T-helper 2 cell treated with Interferon-gamma antibody and Interleukin-4, amounts not matched to agents 100 ng/mL and 5 ng/mL, for 36 hours (primary cell): ENCODE data around the gene EEPD1. TPM values are rescaled to one million over a fixed set of nuclear protein-coding genes. Genes with fewer than 3 reads are reported as not detected.

Experiments
- intact Hi-C: fragments of 100-400 bp; cut with micrococcal nuclease; formaldehyde crosslinking; loops from one replicate; pipeline ENCODE4 v1.15.1; 2023
- total RNA-seq: library from RNA; stranded (reverse); gene quantifications from 2 replicates; pipeline ENCODE4 v1.2.3, GENCODE V29; 2022

The EEPD1 gene
- total RNA-seq, 1 donor from 2014 or later, result 11.5 TPM

DNA sequence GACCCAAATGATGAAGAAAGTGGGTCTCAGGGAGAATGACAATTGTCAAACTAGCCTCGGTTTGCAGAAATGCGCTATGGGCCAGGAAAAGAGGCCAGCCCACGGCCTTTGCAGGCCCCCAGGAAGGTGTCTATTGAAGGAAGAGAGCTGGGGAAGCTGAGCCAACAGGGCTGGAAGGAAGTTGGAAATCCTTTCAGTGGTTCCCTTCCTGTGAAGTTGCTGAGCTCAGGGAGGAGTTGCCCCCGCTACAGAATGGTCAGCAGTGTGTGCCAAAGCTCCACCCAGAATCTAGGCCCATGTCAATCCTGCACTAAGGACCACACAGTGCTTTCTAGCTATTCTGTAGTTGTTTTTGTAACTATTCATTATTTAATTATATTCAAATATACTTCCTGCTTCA lies 145.1 kb downstream of the EEPD1 start:
- intact Hi-C loops, result no loop called here

DNA sequence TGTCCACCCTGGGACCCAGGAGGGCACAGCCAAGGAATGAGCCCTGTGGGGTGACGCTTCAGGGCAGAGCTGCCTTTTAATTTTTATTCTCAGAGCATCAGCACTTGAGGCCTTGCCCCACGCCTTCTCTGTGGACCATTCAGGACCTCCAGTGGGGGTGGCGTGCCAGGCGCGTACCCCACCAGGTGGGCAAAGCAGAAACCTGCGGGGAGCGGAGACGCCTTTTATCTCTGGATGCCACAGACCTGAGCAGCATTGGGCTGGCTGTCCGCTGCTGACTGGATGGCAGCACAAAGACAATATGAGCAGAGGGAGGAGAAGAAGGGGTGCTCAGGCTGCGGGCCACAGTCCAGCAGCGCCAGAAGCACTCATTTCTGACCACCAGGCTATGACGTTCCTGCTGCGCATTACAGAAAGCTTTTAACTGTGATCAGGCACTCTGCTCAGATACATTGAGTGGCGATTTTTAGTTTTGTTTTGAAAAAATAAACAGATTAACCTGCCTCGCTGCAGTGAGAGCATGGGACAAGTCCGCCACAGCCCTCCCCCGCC lies 146.2 kb downstream of the EEPD1 start:
- intact Hi-C loops, result no loop called here

DNA sequence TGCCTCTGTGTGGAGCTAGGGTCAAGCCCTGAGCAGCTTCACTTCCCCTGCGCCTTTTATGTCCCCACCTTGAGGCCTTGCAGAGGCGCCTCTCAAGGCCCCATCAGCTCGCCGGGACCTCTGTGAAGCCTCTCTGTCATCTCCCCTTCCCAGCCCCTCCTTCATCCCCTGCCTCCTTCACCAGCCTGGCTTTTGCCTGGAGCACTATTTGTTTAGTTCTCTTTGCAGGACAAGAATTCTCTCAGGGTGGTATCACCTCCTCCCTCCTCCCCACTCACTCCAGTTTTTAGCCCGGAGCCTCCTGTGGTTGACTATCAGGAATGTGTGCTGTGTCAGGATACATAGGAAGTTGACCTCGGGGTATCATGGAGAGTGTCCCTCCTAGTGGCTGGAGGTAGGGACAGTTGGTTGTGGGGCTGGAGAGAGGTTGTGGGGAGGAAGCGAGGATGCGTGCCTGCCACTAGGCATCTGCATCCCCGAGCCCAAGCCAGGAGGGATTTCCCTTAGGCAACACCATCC lies 146.8 kb downstream of the EEPD1 start:
- intact Hi-C loops, result no loop called here

DNA sequence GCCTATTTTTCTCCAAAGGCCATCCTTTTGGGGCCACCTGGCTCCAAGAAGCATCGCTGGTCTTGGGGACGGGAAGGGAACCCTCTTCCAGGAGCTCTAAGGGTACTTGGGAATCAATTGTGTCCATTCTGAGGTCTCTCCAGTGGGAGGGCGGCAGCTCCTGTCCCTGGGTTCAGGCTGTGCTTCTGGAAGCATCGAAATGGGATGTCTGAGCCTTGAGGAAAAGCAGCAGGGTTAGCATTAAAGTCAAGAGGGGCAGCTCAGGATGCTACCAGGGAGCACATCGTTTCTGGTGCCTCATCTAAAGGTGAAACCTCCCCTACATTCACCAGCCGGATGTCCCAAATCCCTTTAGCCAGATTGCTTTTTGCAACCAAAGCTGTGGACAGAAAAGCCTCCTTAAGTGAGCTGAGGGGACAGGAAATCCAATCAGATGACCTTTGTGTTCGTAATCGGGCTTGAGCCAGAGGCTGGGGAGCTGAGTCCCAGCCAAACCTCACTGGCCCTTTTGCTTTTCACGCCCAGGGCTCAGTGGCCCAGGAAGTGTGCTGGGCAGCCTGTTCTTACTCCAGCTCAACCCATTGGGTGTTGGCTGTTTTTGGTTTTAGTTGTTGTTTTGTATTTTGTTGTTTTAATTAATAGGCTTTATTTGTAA lies 147.8 kb downstream of the EEPD1 start:
- intact Hi-C loops, result no loop called here

DNA sequence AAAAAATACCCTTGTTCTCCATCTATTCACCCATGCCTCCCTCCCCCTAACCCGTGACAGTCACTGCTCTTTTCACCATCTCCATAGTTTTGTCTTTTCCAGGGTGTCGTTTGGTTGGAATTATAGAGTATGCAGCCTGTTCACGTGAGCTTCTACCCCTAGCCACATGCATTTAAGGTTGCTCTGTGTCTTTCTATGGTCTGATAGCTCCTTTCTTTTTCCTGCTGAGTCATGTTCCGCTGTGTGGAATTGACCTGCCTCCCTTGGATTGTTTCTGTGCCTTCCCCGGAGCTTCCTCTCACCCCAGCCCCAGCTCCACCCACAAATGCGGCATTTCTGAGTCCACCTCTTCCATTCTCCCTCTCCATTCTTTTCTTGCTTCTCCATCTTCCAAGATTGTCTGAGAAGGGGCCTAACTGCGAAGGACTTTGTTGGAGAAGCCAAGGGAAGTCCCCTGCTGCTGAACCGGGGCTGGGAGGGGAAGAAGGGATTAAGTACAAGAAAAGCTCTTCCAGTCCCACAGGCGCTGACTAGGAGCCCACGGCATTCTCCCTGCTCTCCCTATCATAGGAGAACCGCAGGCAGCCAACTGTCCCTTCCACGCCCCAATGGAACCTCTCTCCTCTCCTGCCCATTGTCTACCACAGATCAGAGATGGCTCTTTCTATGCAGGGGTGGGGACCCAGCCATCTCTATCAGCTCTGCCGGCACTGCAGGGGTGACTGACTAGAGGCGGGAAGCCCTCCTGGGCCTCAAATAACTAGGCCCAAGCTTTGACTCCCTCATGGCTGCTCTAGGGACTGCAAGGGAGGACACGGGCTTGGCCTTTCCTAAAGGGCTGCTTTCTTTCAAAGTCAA lies 149.1 kb downstream of the EEPD1 start:
- intact Hi-C loops, result no loop called here

DNA sequence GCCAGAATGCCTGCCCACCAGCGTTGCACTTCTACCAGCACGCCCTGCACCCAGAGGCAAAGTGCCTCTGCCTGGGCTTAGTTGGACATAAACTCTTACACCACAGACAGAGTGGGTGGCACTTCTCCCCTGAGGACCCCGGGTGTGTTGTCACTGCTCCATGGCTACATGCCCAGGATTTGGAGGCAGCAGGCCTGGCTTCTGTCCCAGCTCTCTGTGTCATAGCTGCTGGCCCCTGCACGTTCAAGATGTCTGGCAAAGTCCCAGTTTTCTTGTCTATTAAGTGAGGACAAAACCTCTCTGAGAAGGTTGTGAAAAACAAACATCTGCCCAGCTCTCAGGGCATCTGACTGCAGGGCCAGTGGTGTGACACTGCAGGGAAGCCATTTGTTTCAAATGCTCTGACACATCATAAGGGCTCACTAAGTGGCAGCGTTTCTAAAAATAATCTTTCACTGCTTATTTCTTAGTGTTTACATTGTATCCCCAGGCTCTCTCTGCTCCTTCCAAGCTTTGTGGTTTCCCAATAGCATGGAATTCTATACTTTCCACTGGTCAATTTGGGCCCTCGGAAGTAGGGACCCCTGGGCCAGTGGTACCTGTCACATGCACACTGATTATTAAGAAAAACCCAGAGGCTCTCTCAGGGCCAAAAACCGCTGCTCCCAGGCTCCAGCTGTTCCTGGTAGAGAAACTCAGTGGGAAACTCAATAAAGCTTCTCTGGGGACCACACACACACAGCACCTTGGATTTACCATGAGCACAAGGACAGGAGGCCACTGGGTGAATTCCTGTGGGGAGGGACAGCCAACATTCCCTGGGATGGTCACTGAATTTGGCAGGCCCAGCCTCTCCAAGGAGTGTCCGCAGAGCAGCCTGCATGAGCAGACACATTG lies 150.4 kb downstream of the EEPD1 start:
- intact Hi-C loops, result no loop called here

DNA sequence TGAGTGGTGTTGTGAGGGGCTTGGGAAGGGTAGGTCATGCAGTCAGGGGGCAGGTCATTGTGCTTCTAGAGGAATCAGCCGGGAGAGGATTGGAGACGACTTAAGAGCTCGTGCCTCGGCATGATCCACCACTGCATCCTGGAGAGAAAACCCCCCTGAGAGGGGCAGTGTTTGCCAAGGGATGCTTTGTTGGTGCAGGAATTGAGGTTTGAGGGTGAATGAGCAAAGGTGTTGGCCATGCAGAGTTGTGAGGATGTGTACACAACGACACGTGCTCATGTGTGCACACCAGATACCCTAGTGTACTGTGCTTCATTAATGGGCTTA lies 151.0 kb downstream of the EEPD1 start:
- intact Hi-C loops, result no loop called here

DNA sequence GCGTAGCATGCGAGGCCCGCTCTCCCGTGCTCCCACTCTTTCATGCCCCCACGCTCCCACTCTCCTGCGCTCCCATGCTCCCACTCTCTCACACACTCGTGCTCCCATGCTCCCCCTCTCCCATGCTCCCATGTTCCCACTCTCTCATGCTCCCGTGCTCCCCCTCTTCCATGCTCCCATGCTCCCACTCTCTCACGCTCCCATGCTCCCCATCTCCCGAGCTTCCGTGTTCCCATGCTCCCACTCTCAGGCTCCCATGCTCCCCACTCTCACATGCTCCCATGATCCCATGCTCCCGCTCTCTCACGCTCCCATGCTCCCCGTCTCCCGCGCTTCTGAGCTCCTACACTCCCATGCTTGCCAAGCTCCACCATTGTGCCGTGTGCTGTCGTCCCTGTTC lies 152.2 kb downstream of the EEPD1 start:
- intact Hi-C loops, result no loop called here

DNA sequence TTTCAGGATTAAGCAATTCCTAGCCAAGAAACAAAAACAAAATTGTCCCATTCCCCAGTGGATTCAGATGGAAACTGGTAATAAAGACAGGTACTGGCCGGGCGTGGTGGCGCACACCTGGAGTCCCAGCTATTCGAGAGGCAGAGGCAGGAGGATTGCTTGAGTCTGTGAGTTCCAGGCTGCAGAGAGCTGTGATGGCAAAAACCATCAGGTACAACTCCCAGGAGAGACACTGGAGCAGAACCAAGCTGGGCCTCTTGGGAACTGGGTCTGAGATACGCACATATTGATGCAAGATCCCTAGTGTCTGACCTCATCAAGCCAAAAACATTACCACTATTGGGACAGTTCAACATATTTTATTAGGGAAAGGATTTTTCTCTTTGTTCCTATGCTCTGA lies 152.6 kb downstream of the EEPD1 start:
- intact Hi-C loops, result no loop called here

DNA sequence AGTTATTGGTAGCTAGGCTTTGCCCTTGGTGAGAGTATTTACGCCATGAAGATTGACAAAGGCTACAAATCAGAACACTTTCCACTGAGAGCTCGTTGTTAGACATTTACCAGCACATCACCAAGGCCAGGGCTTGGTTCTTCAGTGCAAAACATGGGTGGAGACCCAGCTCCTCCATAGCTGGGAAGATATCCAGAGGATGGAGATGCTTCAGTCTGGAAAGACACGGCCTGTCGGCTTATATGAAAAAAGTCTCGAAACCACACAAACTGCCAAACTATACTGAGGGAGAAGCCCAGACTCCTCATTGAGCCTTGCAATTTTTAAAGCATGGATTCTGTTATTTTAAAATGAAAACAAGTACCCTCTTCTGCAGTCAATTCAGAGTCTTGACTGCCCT lies 153.2 kb downstream of the EEPD1 start:
- intact Hi-C loops, result no loop called here

DNA sequence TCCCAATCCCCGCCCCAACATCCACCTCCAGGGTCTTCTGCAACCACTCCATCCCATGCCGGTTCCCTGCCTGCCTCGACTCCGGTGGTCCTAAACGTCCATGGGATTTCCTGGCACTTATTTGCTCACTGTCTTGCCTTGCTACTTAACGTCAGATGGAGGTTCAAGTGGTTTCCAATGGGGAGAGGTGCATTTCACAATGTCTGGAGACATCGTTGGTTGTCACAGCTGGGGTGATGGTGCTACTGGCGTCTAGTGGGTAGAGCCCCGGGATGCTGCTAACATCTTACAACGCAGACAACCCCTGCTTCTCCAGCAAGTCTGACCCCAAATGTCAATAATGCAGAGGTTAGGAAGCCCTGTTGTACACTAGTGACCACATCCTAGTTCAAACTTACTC lies 153.7 kb downstream of the EEPD1 start:
- intact Hi-C loops, result no loop called here

DNA sequence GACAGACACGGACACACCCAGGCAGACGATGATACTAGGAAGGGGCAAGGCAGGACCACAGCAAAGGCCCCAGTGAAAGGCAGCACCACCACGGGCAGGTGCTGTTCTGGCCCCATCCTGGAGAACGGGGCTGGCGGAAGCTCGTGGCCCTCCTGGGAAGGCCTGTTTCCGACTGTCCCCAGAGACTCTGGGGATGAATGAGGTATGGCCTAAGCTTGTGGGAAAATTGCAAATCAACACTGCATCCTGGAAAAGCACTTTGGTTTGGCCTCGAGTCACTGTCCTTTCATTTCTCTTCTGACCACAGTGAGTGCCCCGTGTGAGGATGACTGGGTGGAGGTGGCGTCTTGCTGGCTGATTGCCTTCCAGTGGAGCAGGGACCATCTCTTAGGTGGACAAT lies 155.0 kb downstream of the EEPD1 start:
- intact Hi-C loops, result no loop called here

DNA sequence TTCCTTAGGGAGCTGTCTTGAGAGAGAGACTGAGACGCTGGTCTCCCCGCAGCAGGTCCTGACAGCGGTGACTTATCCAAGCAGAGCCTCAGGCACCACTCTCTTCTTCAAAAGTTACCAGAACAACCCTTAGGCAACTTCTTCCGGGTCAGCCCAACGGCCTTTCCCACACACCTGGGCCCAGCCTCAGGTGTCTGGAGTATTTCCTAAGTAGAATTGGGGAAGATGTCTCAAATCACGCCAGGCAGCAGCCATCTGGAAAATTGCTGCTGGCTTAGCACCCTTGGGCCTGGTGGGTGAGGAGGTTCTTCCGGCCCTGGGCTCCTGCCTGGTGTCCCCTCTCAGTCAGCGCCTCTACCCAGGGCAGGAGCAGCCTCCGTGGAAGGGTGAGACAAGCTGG lies 156.2 kb downstream of the EEPD1 start:
- intact Hi-C loops, result no loop called here

DNA sequence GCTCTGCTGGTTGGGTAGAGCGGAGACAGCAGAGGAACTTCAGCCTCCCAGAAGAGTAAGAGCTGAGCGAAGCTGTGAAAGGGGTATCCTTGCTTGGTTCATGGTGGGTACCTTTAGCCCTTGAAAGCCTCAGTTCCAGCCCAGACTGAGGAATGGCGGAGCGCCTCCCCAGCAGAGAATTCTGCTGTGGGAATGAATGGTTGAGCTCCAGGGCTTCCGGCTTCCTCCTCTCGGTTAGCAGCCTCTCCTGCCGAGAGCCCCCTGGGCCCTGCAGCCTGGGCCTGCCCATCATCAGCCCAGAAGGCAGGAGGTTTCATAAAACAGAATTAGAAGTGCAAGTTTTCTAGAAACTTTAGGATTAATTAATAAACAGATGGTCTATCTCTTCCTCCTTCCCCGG lies 156.7 kb downstream of the EEPD1 start:
- intact Hi-C loops, result no loop called here

DNA sequence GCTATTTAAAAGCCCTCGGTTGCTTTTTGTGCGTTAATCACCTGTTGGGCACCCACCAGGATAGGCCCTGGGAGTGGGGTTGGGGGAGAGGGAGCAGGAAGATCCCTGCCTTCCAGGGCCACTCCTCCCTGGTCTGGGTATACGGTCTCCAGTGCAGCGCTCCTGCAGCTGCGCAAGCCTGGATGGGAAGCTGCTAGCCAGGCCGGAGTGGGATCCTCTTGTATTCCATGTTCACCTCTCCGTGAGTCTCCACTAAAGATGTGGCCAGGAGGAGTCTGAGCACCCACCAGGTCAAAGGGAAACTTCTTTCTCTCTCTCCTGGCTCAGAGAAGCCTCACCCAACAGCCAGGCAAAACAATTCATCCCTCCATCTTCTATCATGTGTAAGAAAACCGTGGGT lies 157.8 kb downstream of the EEPD1 start:
- intact Hi-C loops, result no loop called here

DNA sequence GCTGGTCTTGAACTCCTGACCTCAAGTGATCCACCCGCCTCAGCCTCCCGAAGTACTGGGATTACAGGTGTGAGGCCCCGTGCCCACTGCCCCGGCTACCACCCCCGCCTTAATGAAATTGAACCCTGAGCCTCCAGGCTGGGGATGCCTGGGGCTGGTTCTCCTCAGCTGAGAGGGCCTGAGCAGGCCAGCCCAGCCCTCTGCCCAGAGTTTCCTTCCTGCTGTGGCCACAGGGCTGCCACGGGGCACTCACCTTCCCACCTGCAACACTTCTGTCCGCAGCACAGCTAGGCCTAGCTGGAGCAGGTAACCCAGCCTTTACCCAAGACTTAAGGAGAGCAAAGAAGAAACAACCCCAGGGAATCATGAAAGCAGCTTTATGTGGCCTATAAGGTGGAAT lies 158.5 kb downstream of the EEPD1 start:
- intact Hi-C loops, result no loop called here

DNA sequence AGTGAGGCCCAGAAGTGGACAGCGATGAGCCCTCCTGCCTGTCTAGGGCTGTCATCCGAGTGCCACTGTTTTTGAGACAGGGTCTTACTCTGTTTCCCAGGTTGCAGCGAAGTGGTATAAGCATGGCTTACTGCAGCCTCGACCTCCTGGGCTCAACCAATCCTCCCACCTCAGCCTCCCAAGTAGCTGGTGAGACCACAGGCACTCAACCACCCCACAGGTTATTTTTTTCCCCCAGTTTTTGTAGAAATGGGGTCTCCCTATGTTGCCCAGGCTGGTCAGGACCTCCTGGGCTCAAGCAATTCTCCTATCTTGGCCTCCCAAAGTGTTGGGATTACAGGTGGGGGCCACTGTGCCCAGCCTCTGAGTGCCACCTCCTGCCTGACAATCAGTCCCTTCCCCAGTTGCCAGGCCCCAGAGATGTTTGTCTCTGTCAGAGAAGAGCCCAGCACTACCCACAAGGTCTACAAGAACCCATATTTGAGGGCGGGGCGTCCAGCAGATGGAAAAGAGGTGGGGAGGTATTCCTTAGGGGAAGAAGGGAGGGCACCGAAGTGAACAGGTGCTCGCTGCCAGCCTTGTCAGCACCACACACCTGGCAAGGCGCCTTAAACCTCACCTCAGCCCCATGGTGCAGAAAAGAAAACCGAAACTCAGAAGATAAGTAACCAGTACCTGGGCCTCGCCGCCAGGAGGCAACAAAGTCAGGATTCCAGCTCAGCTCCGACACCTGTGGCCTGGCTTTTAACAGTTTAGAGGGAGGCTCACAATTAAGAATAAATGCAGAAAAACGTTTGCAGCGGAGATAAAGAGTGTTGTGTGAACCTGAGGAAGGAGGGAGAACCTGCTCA lies 159.2 kb downstream of the EEPD1 start:
- intact Hi-C loops, result no loop called here

DNA sequence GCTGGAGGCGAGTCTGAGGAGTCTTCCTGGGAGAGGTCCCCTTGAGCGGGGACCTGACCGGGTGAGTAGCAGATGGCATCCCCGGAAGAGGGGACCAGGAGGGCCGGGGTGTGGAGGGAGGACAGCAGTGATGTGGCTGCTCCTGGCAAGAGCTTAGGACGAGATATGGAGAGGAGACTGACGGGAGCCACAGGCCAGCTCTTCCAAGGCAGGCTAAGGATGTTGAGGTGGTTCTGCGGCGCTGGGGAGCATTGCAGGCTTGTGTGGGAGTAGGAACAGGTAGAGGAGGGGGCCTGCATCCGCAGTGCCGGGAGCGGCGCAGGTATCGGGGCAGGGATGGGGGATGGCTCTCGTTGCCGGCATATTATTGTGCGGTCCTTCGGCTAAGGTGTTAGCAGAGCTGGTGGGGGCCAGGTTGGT lies 159.9 kb downstream of the EEPD1 start:
- intact Hi-C loops, result no loop called here

DNA sequence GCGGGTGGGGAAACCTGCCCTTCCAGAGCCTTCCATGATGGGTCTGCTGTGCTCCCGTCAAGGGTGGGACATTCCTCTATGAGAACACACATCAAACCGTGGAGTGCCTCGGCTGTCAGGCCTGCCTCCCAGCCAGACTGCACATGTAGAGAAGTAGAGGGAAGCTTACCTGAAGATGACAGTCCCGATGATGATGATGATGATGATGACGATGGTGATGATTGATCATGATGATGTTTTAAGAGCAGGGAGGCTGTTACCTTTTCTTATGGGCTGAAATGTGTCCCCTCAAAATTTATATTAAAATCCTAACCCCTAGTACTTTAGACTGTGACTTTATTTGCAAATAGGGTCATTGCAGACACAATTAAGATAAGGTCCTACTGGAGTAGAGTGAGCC lies 160.6 kb downstream of the EEPD1 start:
- intact Hi-C loops, result no loop called here

DNA sequence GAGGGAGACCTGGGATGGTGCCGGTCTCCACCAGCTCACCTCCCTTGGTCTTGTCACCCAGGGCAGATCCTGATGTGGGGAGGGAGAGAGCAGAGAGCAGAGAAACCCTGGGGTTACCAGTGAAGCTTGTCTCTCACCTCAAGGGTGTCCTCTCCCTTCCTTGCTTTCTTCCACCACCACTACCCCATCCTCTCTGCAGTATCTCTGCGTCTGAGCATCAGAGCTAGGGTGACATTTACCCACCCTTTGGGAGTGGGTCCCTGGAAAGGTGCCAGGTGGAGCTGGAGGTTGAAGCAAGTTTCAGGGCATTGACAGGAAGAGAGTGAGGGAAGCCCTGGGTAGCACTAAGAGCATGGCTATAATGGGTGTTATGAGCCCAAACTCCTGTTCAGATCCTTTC lies 161.4 kb downstream of the EEPD1 start:
- intact Hi-C loops, result no loop called here
